ENCODE data around the gene EP300. TPM values are rescaled to one million over a fixed set of nuclear protein-coding genes. Genes with fewer than 3 reads are reported as not detected.

EP300 gene
- polyA plus RNA-seq, 3 donors: 5.7 to 81.6 (median 16.8) TPM

DNA sequence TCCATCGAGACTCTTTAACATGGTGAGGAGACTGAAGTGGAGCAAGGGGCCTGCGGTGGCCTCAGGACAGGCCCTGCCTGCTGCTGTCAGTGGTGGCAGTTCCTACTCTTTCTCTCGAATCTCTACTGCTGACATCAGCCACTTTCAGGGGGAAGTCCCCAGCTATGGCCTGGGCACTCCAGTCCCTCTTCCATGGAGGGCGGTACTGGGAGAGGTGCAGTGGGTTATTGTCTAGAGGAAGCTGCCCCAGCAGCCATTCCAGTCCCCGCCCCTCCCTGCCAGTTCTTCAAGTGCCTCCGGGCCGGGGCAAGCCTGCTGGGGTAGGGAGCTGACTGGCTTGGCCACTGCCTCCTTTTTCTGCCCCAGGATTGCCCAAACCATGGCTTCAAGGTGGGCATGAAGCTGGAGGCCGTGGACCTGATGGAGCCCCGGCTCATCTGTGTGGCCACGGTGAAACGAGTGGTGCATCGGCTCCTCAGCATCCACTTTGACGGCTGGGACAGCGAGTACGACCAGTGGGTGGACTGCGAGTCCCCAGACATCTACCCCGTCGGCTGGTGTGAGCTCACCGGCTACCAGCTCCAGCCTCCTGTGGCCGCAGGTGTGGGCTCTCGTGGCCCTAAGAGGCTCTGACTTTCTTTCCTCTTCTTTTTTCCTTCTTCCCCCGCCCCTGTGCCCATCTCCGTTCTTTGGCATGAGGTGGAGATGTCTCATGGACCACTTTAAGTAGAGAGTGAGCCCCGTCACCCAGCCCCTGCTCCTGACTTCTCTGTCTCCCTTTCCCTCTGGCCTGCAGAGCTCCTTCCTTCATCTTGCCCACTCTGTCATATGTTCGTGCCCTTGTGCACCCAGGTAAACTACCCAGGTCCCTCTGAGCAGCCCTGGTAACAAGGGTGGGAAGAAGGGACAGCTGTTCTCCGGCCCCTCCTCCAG, 134.6 kb downstream of the EP300 start:
- Mint-ChIP-seq H3K4me1 (peaks cover 3% of the 10 kb centered on the region), H3K36me3 (peaks cover 68 to 89% of the 10 kb centered on the region in 2 donors), H3K27me3 (ENCODE audit: low read depth in 3 of 3) (peaks cover 0 to 2% (median 0%) of the 10 kb centered on the region in 3 donors), H3K4me3 (no peak overlapping the region), H3K9me3 (no peaks in the 10 kb centered on the region), H3K27ac (peak overlapping the region in 5 of 7 donors; percentile 27 to 62 (median 44))
- Histone ChIP-seq H2AFZ (ENCODE audit: insufficient read depth, low read depth, low read length, poor library complexity, severe bottlenecking) (no peak overlapping the region), H3K9ac (ENCODE audit: insufficient read depth, low read length, poor library complexity, severe bottlenecking) (no peak overlapping the region), H3K27ac (ENCODE audit: low read depth in 1 of 2, low read length in 2 of 2) (peak overlapping the region in 1 of 2 donors; percentile 64), H3K4me3 (replicated peaks in 1 of 3; ENCODE audit: low read depth in 2 of 3, low read length in 3 of 3) (no peak overlapping the region), H3K27me3 (ENCODE audit: control insufficient read depth in 2 of 2, insufficient read depth in 2 of 2, low read length in 2 of 2) (no peaks in the 10 kb centered on the region), H3K4me1 (ENCODE audit: control insufficient read depth in 1 of 2, insufficient read depth in 2 of 2, low read length in 2 of 2) (no peaks in the 10 kb centered on the region), H3K79me2 (ENCODE audit: insufficient read depth, low read length) (no peaks in the 10 kb centered on the region), H3K36me3 (replicated peaks in 1 of 2; ENCODE audit: control insufficient read depth in 1 of 2, insufficient read depth in 2 of 2, low read length in 2 of 2) (peaks cover 62 to 90% of the 10 kb centered on the region in 2 donors), H4K20me1 (ENCODE audit: insufficient read depth, low read length) (no peaks in the 10 kb centered on the region), H3K4me2 (replicated peaks; ENCODE audit: extremely low read depth, low read length, poor library complexity, severe bottlenecking) (no peak overlapping the region), H3K9me3 (replicated peaks in 1 of 2; ENCODE audit: control insufficient read depth in 1 of 2, insufficient read depth in 1 of 2, low read length in 2 of 2) (no peaks in the 10 kb centered on the region)
- intact Hi-C loops (cut with micrococcal nuclease): no loop called here
- peak in 1 of 3 donors; percentile 18 for DNase-seq
- TF ChIP-seq, protein P1, sequence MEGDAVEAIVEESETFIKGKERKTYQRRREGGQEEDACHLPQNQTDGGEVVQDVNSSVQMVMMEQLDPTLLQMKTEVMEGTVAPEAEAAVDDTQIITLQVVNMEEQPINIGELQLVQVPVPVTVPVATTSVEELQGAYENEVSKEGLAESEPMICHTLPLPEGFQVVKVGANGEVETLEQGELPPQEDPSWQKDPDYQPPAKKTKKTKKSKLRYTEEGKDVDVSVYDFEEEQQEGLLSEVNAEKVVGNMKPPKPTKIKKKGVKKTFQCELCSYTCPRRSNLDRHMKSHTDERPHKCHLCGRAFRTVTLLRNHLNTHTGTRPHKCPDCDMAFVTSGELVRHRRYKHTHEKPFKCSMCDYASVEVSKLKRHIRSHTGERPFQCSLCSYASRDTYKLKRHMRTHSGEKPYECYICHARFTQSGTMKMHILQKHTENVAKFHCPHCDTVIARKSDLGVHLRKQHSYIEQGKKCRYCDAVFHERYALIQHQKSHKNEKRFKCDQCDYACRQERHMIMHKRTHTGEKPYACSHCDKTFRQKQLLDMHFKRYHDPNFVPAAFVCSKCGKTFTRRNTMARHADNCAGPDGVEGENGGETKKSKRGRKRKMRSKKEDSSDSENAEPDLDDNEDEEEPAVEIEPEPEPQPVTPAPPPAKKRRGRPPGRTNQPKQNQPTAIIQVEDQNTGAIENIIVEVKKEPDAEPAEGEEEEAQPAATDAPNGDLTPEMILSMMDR (IDR thresholded peaks at IDR 0.05): no peak
- WGBS (ENCODE audit: insufficient coverage): 95% methylated on average over 16 of the region's 26 CpGs

GRCh38 chr22:41229215-41229614, 136.8 kb downstream of the EP300 start:
- Histone ChIP-seq H2AFZ (ENCODE audit: insufficient read depth, low read depth, low read length, poor library complexity, severe bottlenecking) (no peak overlapping the region), H3K79me2 (ENCODE audit: insufficient read depth, low read length) (no peaks in the 10 kb centered on the region), H3K4me1 (ENCODE audit: control insufficient read depth in 1 of 2, insufficient read depth in 2 of 2, low read length in 2 of 2) (no peaks in the 10 kb centered on the region), H4K20me1 (ENCODE audit: insufficient read depth, low read length) (no peaks in the 10 kb centered on the region), H3K4me3 (replicated peaks in 1 of 3; ENCODE audit: low read depth in 2 of 3, low read length in 3 of 3) (no peak overlapping the region), H3K36me3 (replicated peaks in 1 of 2; ENCODE audit: control insufficient read depth in 1 of 2, insufficient read depth in 2 of 2, low read length in 2 of 2) (peaks cover 44 to 67% of the 10 kb centered on the region in 2 donors), H3K4me2 (replicated peaks; ENCODE audit: extremely low read depth, low read length, poor library complexity, severe bottlenecking) (no peak overlapping the region), H3K9me3 (replicated peaks in 1 of 2; ENCODE audit: control insufficient read depth in 1 of 2, insufficient read depth in 1 of 2, low read length in 2 of 2) (no peaks in the 10 kb centered on the region), H3K27me3 (ENCODE audit: control insufficient read depth in 2 of 2, insufficient read depth in 2 of 2, low read length in 2 of 2) (no peaks in the 10 kb centered on the region), H3K27ac (ENCODE audit: low read depth in 1 of 2, low read length in 2 of 2) (no peak overlapping the region), H3K9ac (ENCODE audit: insufficient read depth, low read length, poor library complexity, severe bottlenecking) (no peak overlapping the region)
- Mint-ChIP-seq H3K4me3 (no peak overlapping the region), H3K9me3 (no peaks in the 10 kb centered on the region), H3K36me3 (peaks cover 50 to 67% of the 10 kb centered on the region in 2 donors), H3K27ac (peak overlapping the region in 1 of 7 donors; percentile 31), H3K27me3 (ENCODE audit: low read depth in 3 of 3) (peaks cover 0 to 2% (median 0%) of the 10 kb centered on the region in 3 donors), H3K4me1 (peaks cover 3% of the 10 kb centered on the region)
- intact Hi-C loops (cut with micrococcal nuclease): no loop called here
- TF ChIP-seq, protein P1 (IDR thresholded peaks at IDR 0.05): no peak
- WGBS (ENCODE audit: insufficient coverage): no CpG with 5 or more reads among the region's 6 CpGs
- no peak for DNase-seq

Small RNA genes within 50 kb of the gene (small RNA-seq; reads per million reads assigned to genes)
- gene RF00019 (ENCODE audit: insufficient read length, low read depth) (not detected), gene RNU6-375P (ENCODE audit: insufficient read length, low read depth) (not detected)

Other genes with a start within 250 kb of the EP300 start
- gene ST13, start 236.0 kb upstream of the EP300 start, polyA plus RNA-seq: 10 to 100 TPM; 56.1 to 81.3 (median 67.2) TPM
- gene XPNPEP3, start 235.4 kb upstream of the EP300 start, polyA plus RNA-seq: 1 to 10 TPM; 3.6 to 9.4 (median 7.3) TPM
- gene DNAJB7, start 230.5 kb upstream of the EP300 start, polyA plus RNA-seq: not detected
- gene RBX1, start 141.2 kb upstream of the EP300 start, polyA plus RNA-seq: 100 to 1,000 TPM in 2 of 3 donors, 10 to 100 TPM in 1; 42.7 to 247 (median 224) TPM
- 10 to 100 TPM; 13.6 to 15.2 (median 14.0) TPM for gene L3MBTL2, start 112.7 kb downstream of the EP300 start, polyA plus RNA-seq
- under 1 TPM; 0.11 to 0.35 (median 0.27) TPM for gene CHADL, start 148.3 kb downstream of the EP300 start, polyA plus RNA-seq
- gene RANGAP1, start 193.6 kb downstream of the EP300 start, polyA plus RNA-seq: 10 to 100 TPM in 1 of 3 donors, 1 to 10 TPM in 2; 8.3 to 30.2 (median 8.5) TPM
- gene ZC3H7B, start 208.9 kb downstream of the EP300 start, polyA plus RNA-seq: 10 to 100 TPM in 1 of 3 donors, under 1 TPM in 2; 0.31 to 15.7 (median 0.49) TPM